ENCODE data around the gene PDZRN3. TPM values are rescaled to one million over a fixed set of nuclear protein-coding genes. Genes with fewer than 3 reads are reported as not detected.

PDZRN3 gene
- total RNA-seq, 1 experiment from 2014 or later: 5.9 TPM

- Histone ChIP-seq H2BK120ac (ENCODE audit: low read depth, low read length, poor library complexity, severe bottlenecking) (no peak overlapping the region), H2AFZ (ENCODE audit: low read length) (no peak overlapping the region), H4K5ac (ENCODE audit: insufficient read length, low read depth, low read length) (no peak overlapping the region), H3K23me2 (ENCODE audit: insufficient read length, low read depth, low read length, poor library complexity, severe bottlenecking) (no peaks in the 10 kb centered on the region), H3K4me2 (ENCODE audit: insufficient read depth, insufficient read length, low read length) (no peak overlapping the region), H3K18ac (ENCODE audit: insufficient read length, low read depth, low read length) (no peak overlapping the region), H3K9me3 (ENCODE audit: control insufficient read depth, low read depth, low read length) (no peaks in the 10 kb centered on the region), H3K27me3 (ENCODE audit: insufficient read depth, low read length) (no peaks in the 10 kb centered on the region), H3T11ph (ENCODE audit: low read length) (no peak overlapping the region), H2BK5ac (ENCODE audit: insufficient read length, low read length) (no peak overlapping the region), H4K91ac (ENCODE audit: insufficient read length, low read depth, low read length) (no peak overlapping the region), H3K56ac (ENCODE audit: insufficient read length, low read depth, low read length) (no peak overlapping the region), H2BK12ac (ENCODE audit: insufficient read length, low read depth, low read length) (no peak overlapping the region), H2BK20ac (ENCODE audit: low read depth, low read length, poor library complexity, severe bottlenecking) (no peak overlapping the region), H2BK15ac (ENCODE audit: low read depth, low read length) (no peak overlapping the region), H3K23ac (ENCODE audit: insufficient read length, low read depth, low read length) (no peak overlapping the region), H3K79me2 (ENCODE audit: insufficient read depth, low read length) (no peaks in the 10 kb centered on the region), H3K14ac (ENCODE audit: insufficient read depth, low read length) (no peak overlapping the region), H3K9ac (ENCODE audit: extremely low read depth, insufficient read length, low read length) (no peak overlapping the region), H3K79me1 (ENCODE audit: insufficient read depth, low read depth, low read length, poor library complexity, severe bottlenecking) (no peaks in the 10 kb centered on the region), H4K8ac (replicated peaks; ENCODE audit: insufficient read length, low read depth, low read length) (no peak overlapping the region), H3K27ac (ENCODE audit: insufficient read length, low read depth, low read length) (no peak overlapping the region), H3K4me1 (ENCODE audit: insufficient read depth, low read length) (no peaks in the 10 kb centered on the region; the same call in 1 of the 2 replicates), H2AK5ac (ENCODE audit: insufficient read length, low read length) (no peak overlapping the region), H4K20me1 (ENCODE audit: control insufficient read depth, insufficient read depth, insufficient read length) (no peaks in the 10 kb centered on the region), H3K4ac (ENCODE audit: low read depth, low read length) (no peak overlapping the region)
- Mint-ChIP-seq H3K4me1 (peaks cover 47 to 53% of the 10 kb centered on the region in 2 experiments), H3K4me3 (no peak overlapping the region), H3K9me3 (no peaks in the 10 kb centered on the region), H3K27me3 (ENCODE audit: low read depth) (peaks cover 58% of the 10 kb centered on the region), H3K27ac (no peak overlapping the region), H3K36me3 (ENCODE audit: insufficient read depth in 1 of 3, low read depth in 3 of 3) (no peaks in the 10 kb centered on the region)
- no peak for TF ChIP-seq CTCF (conservative IDR thresholded peaks at IDR 0.05)
- DNase-seq: no peak
- no CpG with 5 or more reads among the region's 5 CpGs for WGBS (ENCODE audit: extremely low coverage, insufficient read length, low lambda C conversion rate)
These were observed 111.5 kb downstream of the PDZRN3 start for GRCh38 chr3:73513260-73513659.

All from H9 (cell line).